H9 (cell line): ENCODE results near the gene KMT2D. TPM values are rescaled to one million over a fixed set of nuclear protein-coding genes. Genes with fewer than 3 reads are reported as not detected.

Experiments
- DNase-seq: peaks from one replicate; pipeline ENCODE4 v3.0.0-alpha.2; 2017
- H2AFZ ChIP-seq: one replicate; pipeline ENCODE4 v1.6.1; 2013; ENCODE audit warnings: mild to moderate bottlenecking, low read length, control low read depth, moderate library complexity
- H2AK5ac ChIP-seq: 2 replicates; pipeline ENCODE4 v1.6.1; 2013; ENCODE audit warnings: low read length, control low read depth, mixed read lengths; ENCODE audit not compliant: insufficient read length
- H2BK120ac ChIP-seq: one replicate; pipeline ENCODE4 v1.6.1; 2013; ENCODE audit warnings: low read depth, mild to moderate bottlenecking, low read length, control low read depth, inconsistent platforms; ENCODE audit not compliant: poor library complexity, severe bottlenecking
- H2BK12ac ChIP-seq: 2 replicates; pipeline ENCODE4 v1.6.1; 2013; ENCODE audit warnings: low read length, control low read depth, mixed read lengths, low read depth; ENCODE audit not compliant: insufficient read length
- H2BK15ac ChIP-seq: 2 replicates; pipeline ENCODE4 v1.6.1; 2013; ENCODE audit warnings: low read depth, low read length, control low read depth
- H2BK20ac ChIP-seq: one replicate; pipeline ENCODE4 v1.6.1; 2013; ENCODE audit warnings: low read depth, mild to moderate bottlenecking, low read length, control low read depth, inconsistent platforms; ENCODE audit not compliant: poor library complexity, severe bottlenecking
- H2BK5ac ChIP-seq: 2 replicates; pipeline ENCODE4 v1.6.1; 2013; ENCODE audit warnings: low read length, control low read depth, mixed read lengths; ENCODE audit not compliant: insufficient read length
- H3K14ac ChIP-seq: 2 replicates; pipeline ENCODE4 v1.6.1; 2013; ENCODE audit warnings: low read length, control low read depth; ENCODE audit not compliant: insufficient read depth
- H3K18ac ChIP-seq: 2 replicates; pipeline ENCODE4 v1.6.1; 2013; ENCODE audit warnings: low read depth, mild to moderate bottlenecking, mixed read lengths, low read length, control low read depth; ENCODE audit not compliant: insufficient read length
- H3K23ac ChIP-seq: 2 replicates; pipeline ENCODE4 v1.6.1; 2013; ENCODE audit warnings: low read length, control low read depth, mixed read lengths, low read depth; ENCODE audit not compliant: insufficient read length
- H3K23me2 ChIP-seq: 2 replicates; pipeline ENCODE4 v1.6.1; 2013; ENCODE audit warnings: low read depth, mild to moderate bottlenecking, mixed read lengths, low read length, control low read depth; ENCODE audit not compliant: insufficient read length, poor library complexity, severe bottlenecking
- H3K27ac ChIP-seq: 2 replicates; pipeline ENCODE4 v1.5.1; 2013; ENCODE audit warnings: low read length, control low read depth, mixed read lengths, low read depth; ENCODE audit not compliant: insufficient read length
- H3K27me3 ChIP-seq: 2 replicates; pipeline ENCODE4 v1.6.1; 2013; ENCODE audit warnings: low read length, control low read depth, inconsistent platforms; ENCODE audit not compliant: insufficient read depth
- H3K4ac ChIP-seq: 2 replicates; pipeline ENCODE4 v1.6.1; 2013; ENCODE audit warnings: low read depth, mild to moderate bottlenecking, control low read depth, inconsistent platforms, low read length, moderate library complexity
- H3K4me1 ChIP-seq: 2 replicates; pipeline ENCODE4 v1.6.1; 2013; ENCODE audit warnings: low read length, control low read depth, inconsistent platforms; ENCODE audit not compliant: insufficient read depth
- H3K4me2 ChIP-seq: 2 replicates; pipeline ENCODE4 v1.6.1; 2013; ENCODE audit warnings: low read length, control low read depth, mixed read lengths; ENCODE audit not compliant: insufficient read length, insufficient read depth
- H3K56ac ChIP-seq: 2 replicates; pipeline ENCODE4 v1.6.1; 2013; ENCODE audit warnings: low read depth, mild to moderate bottlenecking, mixed read lengths, low read length, control low read depth; ENCODE audit not compliant: insufficient read length
- H3K79me1 ChIP-seq: 2 replicates; pipeline ENCODE4 v1.6.1; 2013; ENCODE audit warnings: low read depth, mild to moderate bottlenecking, moderate library complexity, low read length, control low read depth, inconsistent platforms; ENCODE audit not compliant: insufficient read depth, poor library complexity, severe bottlenecking
- H3K79me2 ChIP-seq: 2 replicates; pipeline ENCODE4 v1.6.1; 2013; ENCODE audit warnings: low read length, control low read depth, inconsistent platforms; ENCODE audit not compliant: insufficient read depth
- H3K9ac ChIP-seq: 2 replicates; pipeline ENCODE4 v1.6.1; 2013; ENCODE audit warnings: low read length, control low read depth, mixed read lengths; ENCODE audit not compliant: insufficient read length; ENCODE audit errors: extremely low read depth
- H3K9me3 ChIP-seq: one replicate; pipeline ENCODE4 v1.6.1; 2013; ENCODE audit warnings: low read depth, low read length, inconsistent platforms; ENCODE audit not compliant: control insufficient read depth
- H3T11ph ChIP-seq: one replicate; pipeline ENCODE4 v1.6.1; 2013; ENCODE audit warnings: mild to moderate bottlenecking, low read length, control low read depth, inconsistent platforms
- H4K20me1 ChIP-seq: one replicate; pipeline ENCODE4 v1.6.1; 2013; ENCODE audit not compliant: control insufficient read depth, insufficient read length, insufficient read depth
- H4K5ac ChIP-seq: 2 replicates; pipeline ENCODE4 v1.6.1; 2013; ENCODE audit warnings: low read depth, mild to moderate bottlenecking, mixed read lengths, low read length, control low read depth; ENCODE audit not compliant: insufficient read length
- H4K8ac ChIP-seq: replicated peaks from 2 replicates; pipeline ENCODE4 v1.6.1; 2013; ENCODE audit warnings: low read length, control low read depth, mixed read lengths, low read depth; ENCODE audit not compliant: insufficient read length
- H4K91ac ChIP-seq: 2 replicates; pipeline ENCODE4 v1.6.1; 2013; ENCODE audit warnings: low read depth, mild to moderate bottlenecking, moderate library complexity, mixed read lengths, low read length, control low read depth; ENCODE audit not compliant: insufficient read length
- H3K27ac Mint-ChIP-seq, 3 experiments: 2 replicates in 2 of 3; 3 replicates in 1 of 3; pipeline ENCODE4 v1.8.0; 2020 to 2021; ENCODE audit warnings: mixed read lengths in 3 of 3, mild to moderate bottlenecking in 1 of 3, moderate library complexity in 1 of 3
- H3K27me3 Mint-ChIP-seq: 2 replicates; pipeline ENCODE4 v1.8.0; 2021; ENCODE audit warnings: low read depth, mild to moderate bottlenecking, moderate library complexity, mixed read lengths
- H3K36me3 Mint-ChIP-seq, 3 experiments: 2 replicates in 2 of 3; 3 replicates in 1 of 3; pipeline ENCODE4 v1.8.0; 2020 to 2021; ENCODE audit warnings: low read depth in 3 of 3, mixed read lengths in 3 of 3; ENCODE audit not compliant: insufficient read depth in 1 of 3
- H3K4me1 Mint-ChIP-seq, 2 experiments: 2 replicates each; pipeline ENCODE4 v1.8.0; 2020; ENCODE audit warnings: mixed read lengths in 2 of 2
- H3K4me3 Mint-ChIP-seq, 2 experiments: 2 replicates in 1 of 2; 3 replicates in 1 of 2; pipeline ENCODE4 v1.8.0; 2020 to 2021; ENCODE audit warnings: mild to moderate bottlenecking in 2 of 2, mixed read lengths in 2 of 2, moderate library complexity in 1 of 2
- H3K9me3 Mint-ChIP-seq, 2 experiments: 2 replicates in 1 of 2; 3 replicates in 1 of 2; pipeline ENCODE4 v1.8.0; 2020; ENCODE audit warnings: mild to moderate bottlenecking in 2 of 2, mixed read lengths in 2 of 2, moderate library complexity in 1 of 2
- CTCF ChIP-seq: fragments of 200-600 bp; sonication (generic); conservative IDR thresholded peaks from 3 replicates; pipeline ENCODE4 v1.8.0; 2021; ENCODE audit warnings: antibody characterized with exemption, mild to moderate bottlenecking
- WGBS: extraction: QIAGEN DNeasy Blood & Tissue Kit; methylation state at CpG from one replicate; pipeline ENCODE4 v1.1.7; 2013; ENCODE audit warnings: missing lambda C conversion rate, low lambda C conversion rate, mixed read lengths; ENCODE audit not compliant: insufficient read length; ENCODE audit errors: extremely low coverage; 5-methylcytosine and 5-hydroxymethylcytosine counted together
- total RNA-seq: library from RNA; stranded (reverse); gene quantifications from 2 replicates; pipeline ENCODE4 v1.2.1, GENCODE V29; 2021

KMT2D gene
- total RNA-seq, 1 experiment from 2014 or later: 93.7 TPM

DNA sequence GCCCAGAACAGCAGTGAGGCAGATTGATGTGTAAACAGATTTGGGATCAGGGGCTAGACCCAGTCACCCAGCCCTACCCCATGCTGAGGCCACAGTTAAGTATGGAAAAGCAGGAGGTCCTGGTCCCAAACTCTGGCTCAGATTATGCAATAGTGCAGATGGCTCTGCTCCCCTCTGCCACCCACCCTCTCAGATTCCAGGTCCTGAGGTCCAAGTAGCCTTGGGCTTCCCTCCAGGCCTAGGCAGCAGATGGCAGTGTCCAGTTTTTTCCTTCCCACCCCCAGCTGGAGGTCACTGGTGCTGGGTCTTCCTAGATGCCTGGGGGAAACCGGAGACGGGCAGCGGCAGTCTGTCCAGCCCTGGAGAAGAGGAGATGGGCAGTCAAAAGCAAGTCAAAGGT lies 36.8 kb upstream of the KMT2D start:
- no peak overlapping the region for H3K14ac ChIP-seq
- no peak overlapping the region for H3K9ac ChIP-seq
- no peak overlapping the region for H3K18ac ChIP-seq
- H3K27ac ChIP-seq: no peak overlapping the region
- Mint-ChIP-seq H3K4me3 (no peak overlapping the region), H3K4me1 (peaks cover 18 to 27% of the 10 kb centered on the region in 2 experiments), H3K27me3 (peaks cover 36% of the 10 kb centered on the region), H3K27ac (no peak overlapping the region), H3K36me3 (peaks cover 2 to 51% (median 38%) of the 10 kb centered on the region in 3 experiments; a peak in 6 of 7 replicates), H3K9me3 (no peaks in the 10 kb centered on the region; a peak in 1 of 5 replicates)
- no peak overlapping the region for H2BK120ac ChIP-seq
- no peaks in the 10 kb centered on the region for H3K9me3 ChIP-seq
- H2BK12ac ChIP-seq: no peak overlapping the region
- H3K79me1 ChIP-seq: no peaks in the 10 kb centered on the region
- H4K5ac ChIP-seq: no peak overlapping the region
- no peak overlapping the region for H3T11ph ChIP-seq
- no peak overlapping the region for H2BK15ac ChIP-seq
- no peak overlapping the region for H3K23ac ChIP-seq
- no peak for TF ChIP-seq CTCF
- peaks cover 6% of the 10 kb centered on the region for H3K23me2 ChIP-seq
- no peak overlapping the region for H2AK5ac ChIP-seq
- H2BK20ac ChIP-seq: no peak overlapping the region
- H3K4me2 ChIP-seq: no peak overlapping the region
- no peak for DNase-seq
- H4K8ac ChIP-seq: no peak overlapping the region
- no CpG with 5 or more reads among the region's 3 CpGs for WGBS
- H3K79me2 ChIP-seq: no peaks in the 10 kb centered on the region
- H3K4me1 ChIP-seq: no peaks in the 10 kb centered on the region
- no peak overlapping the region for H3K4ac ChIP-seq
- H2AFZ ChIP-seq: no peak overlapping the region
- no peak overlapping the region for H4K91ac ChIP-seq
- H3K27me3 ChIP-seq: peaks cover 27% of the 10 kb centered on the region; the same call in 1 of the 2 replicates
- no peak overlapping the region for H2BK5ac ChIP-seq
- no peaks in the 10 kb centered on the region for H4K20me1 ChIP-seq
- no peak overlapping the region for H3K56ac ChIP-seq
